GM12878 (cell line): Measurements from ENCODE around the gene FBN3. TPM values are rescaled to one million over a fixed set of nuclear protein-coding genes. Genes with fewer than 3 reads are reported as not detected.

ENCODE experiments used
- ATAC-seq: fragments of 200-7000 bp; cut with Tn5 transposase; 3 replicates; pipeline ENCODE4 v1.9.1; 2020; ENCODE audit warnings: mild to moderate bottlenecking, moderate library complexity
- BruUV-seq: library from RNA; stranded (reverse); fragments of 400-500 nt; replicated peaks from 2 replicates; lab custom pipeline; 2021; lab: Mats Ljungman, UMichigan
- CTCF ChIA-PET: fragments of 300-600 bp; sonication (Branson Sonifier 250); formaldehyde crosslinking; extraction: SDS; loops from one replicate; lab custom pipeline; 2021; ENCODE audit warnings: inconsistent platforms; lab: Yijun Ruan, JAX
- POLR2A ChIA-PET: fragments of 350-600 bp; formaldehyde crosslinking; extraction: SDS; loops from one replicate; lab custom pipeline; 2021; ENCODE audit warnings: inconsistent platforms; lab: Charles Lee
- RAD21 ChIA-PET: fragments of 300-600 bp; sonication (Branson Sonifier 250); formaldehyde crosslinking; loops from one replicate; lab custom pipeline; 2023; ENCODE audit warnings: antibody characterized with exemption; ENCODE audit not compliant: unreplicated experiment; lab: Charles Lee
- SMC1A ChIA-PET: fragments of 300-600 bp; sonication (Branson Sonifier 250); formaldehyde crosslinking; loops from one replicate; lab custom pipeline; 2023; ENCODE audit not compliant: unreplicated experiment, uncharacterized antibody; lab: Charles Lee
- DNase-seq: peaks from one replicate; pipeline ENCODE4 v3.0.0-alpha.2; 2011; ENCODE audit warnings: low read depth, low spot score
- FAIRE-seq: peaks from 3 replicates; lab custom pipeline; 2011; peaks lifted over from hg19 to GRCh38; lab: Jason Lieb, UNC
- H2AFZ ChIP-seq: 2 replicates; pipeline ENCODE4 v1.6.0; 2011; ENCODE audit warnings: low read depth, low read length, control low read depth; ENCODE audit not compliant: control insufficient read depth
- H3K27ac ChIP-seq: 2 replicates; pipeline ENCODE4 v1.5.1; 2011; ENCODE audit warnings: control low read depth; ENCODE audit not compliant: control insufficient read depth, insufficient read depth
- H3K27me3 ChIP-seq, 2 experiments: replicated peaks in 1 of 2; 2 replicates each; pipeline versions ENCODE4 v1.6.0 to v1.6.1; 2011; ENCODE audit warnings: low read length in 1 of 2; ENCODE audit not compliant: control insufficient read depth in 2 of 2, insufficient read depth in 2 of 2
- H3K36me3 ChIP-seq, 2 experiments: 2 replicates each; pipeline ENCODE4 v1.5.1; 2011; ENCODE audit warnings: low read length in 1 of 2; ENCODE audit not compliant: control insufficient read depth in 2 of 2, insufficient read depth in 2 of 2
- H3K4me1 ChIP-seq: 2 replicates; pipeline ENCODE4 v1.6.1; 2011; ENCODE audit warnings: mild to moderate bottlenecking, low read length, moderate library complexity, mixed read lengths; ENCODE audit not compliant: control insufficient read depth, insufficient read depth
- H3K4me2 ChIP-seq: 2 replicates; pipeline ENCODE4 v1.6.0; 2011; ENCODE audit warnings: control low read depth; ENCODE audit not compliant: control insufficient read depth, insufficient read depth
- H3K4me3 ChIP-seq: fragments of 200-600 bp; sonication (generic); 2 replicates; pipeline ENCODE4 v1.5.1; 2016
- H3K79me2 ChIP-seq: 2 replicates; pipeline ENCODE4 v1.6.0; 2011; ENCODE audit warnings: low read length; ENCODE audit not compliant: control insufficient read depth, insufficient read depth
- H3K9ac ChIP-seq: 2 replicates; pipeline ENCODE4 v1.8.0; 2011; ENCODE audit warnings: low read length, control low read depth, mixed read lengths; ENCODE audit not compliant: control insufficient read depth, insufficient read depth
- H3K9me3 ChIP-seq: replicated peaks from 3 replicates; pipeline ENCODE4 v1.5.1; 2011; ENCODE audit warnings: mild to moderate bottlenecking, low read length; ENCODE audit not compliant: control insufficient read depth, insufficient read depth
- H4K20me1 ChIP-seq: 2 replicates; pipeline ENCODE4 v1.6.0; 2011; ENCODE audit not compliant: control insufficient read depth, insufficient read depth
- BCLAF1 ChIP-seq: fragments of 450-650 bp; IDR thresholded peaks from 2 replicates; pipeline ENCODE4 v1.6.1; 2017; ENCODE audit warnings: antibody characterized with exemption, mild to moderate bottlenecking, moderate library complexity
- ETV6 ChIP-seq, 2 experiments: fragments of 450-650 bp in 1 of 2; IDR thresholded peaks in 1 of 2; conservative IDR thresholded peaks in 1 of 2; 2 replicates each; pipeline ENCODE4 v1.6.1; 2014; ENCODE audit warnings: antibody characterized with exemption in 1 of 2, borderline replicate concordance in 1 of 2, low read depth in 1 of 2, mild to moderate bottlenecking in 1 of 2, moderate library complexity in 1 of 2
- EZH2 ChIP-seq: IDR thresholded peaks from 2 replicates; pipeline ENCODE4 v1.6.1; 2012; ENCODE audit warnings: low read depth, mild to moderate bottlenecking, control low read depth, inconsistent platforms, low read length, borderline replicate concordance; ENCODE audit not compliant: control insufficient read depth
- HDGF ChIP-seq: fragments of 450-650 bp; IDR thresholded peaks from 2 replicates; pipeline ENCODE4 v1.6.1; 2016; ENCODE audit warnings: antibody characterized with exemption
- MLLT1 ChIP-seq: fragments of 450-650 bp; IDR thresholded peaks from 2 replicates; pipeline ENCODE4 v1.6.1; 2016; ENCODE audit warnings: mild to moderate bottlenecking
- MYC ChIP-seq: IDR thresholded peaks from 2 replicates; pipeline ENCODE4 v1.6.1; 2011; ENCODE audit warnings: mild to moderate bottlenecking, low read length, moderate library complexity, inconsistent platforms; ENCODE audit not compliant: insufficient read depth, insufficient replicate concordance, insufficient read length, severe bottlenecking
- NR2F1 ChIP-seq: fragments of 450-650 bp; conservative IDR thresholded peaks from 2 replicates; pipeline ENCODE4 v1.6.1; 2017; ENCODE audit warnings: mild to moderate bottlenecking
- RCOR1 ChIP-seq: conservative IDR thresholded peaks from 2 replicates; pipeline ENCODE4 v1.6.1; 2012; ENCODE audit warnings: low read depth, low read length, improper control_type of control experiment
- SP1 ChIP-seq: IDR thresholded peaks from one replicate; pipeline ENCODE4 v1.6.1; 2011; ENCODE audit warnings: low read depth, low read length
- WRNIP1 ChIP-seq: IDR thresholded peaks from 2 replicates; pipeline ENCODE4 v1.6.1; 2011; ENCODE audit warnings: low read depth, low read length, improper control_type of control experiment, borderline replicate concordance
- ZNF217 ChIP-seq: fragments of 450-650 bp; IDR thresholded peaks from 2 replicates; pipeline ENCODE4 v1.6.1; 2017; ENCODE audit warnings: antibody characterized with exemption, mild to moderate bottlenecking
- WGBS: methylation state at CpG from one replicate; pipeline ENCODE4 v1.1.6; 2016; ENCODE audit warnings: low lambda C conversion rate; ENCODE audit not compliant: insufficient replicate concordance, insufficient coverage; ENCODE audit errors: missing lambda C conversion rate; 5-methylcytosine and 5-hydroxymethylcytosine counted together
- in situ Hi-C: fragments of 300-500 bp; cut with MboI; formaldehyde crosslinking; loops from 9 replicates; pipeline ENCODE4 v1.14.3; 2018; ENCODE audit warnings: mixed read lengths
- intact Hi-C: fragments of 100-400 bp; cut with micrococcal nuclease; formaldehyde crosslinking; loops from one replicate; pipeline ENCODE4 v1.14.2; 2022; ENCODE audit not compliant: unreplicated experiment
- polyA plus RNA-seq, 11 experiments: library from polyadenylated mRNA; depleted of rRNA in 4 of 11; unstranded in 6 of 11; stranded (reverse) in 5 of 11; fragments of >200 nt; fragmentation: Nextera tagmentation in 4 of 11; fragmentation: Illumina TruSeq in 1 of 11; extraction: Ambion mirVana in 4 of 11; extraction: Trizol in 1 of 11; gene quantifications; 1 replicate in 1 of 11; 2 replicates in 10 of 11; pipeline versions ENCODE4 v1.2.1 to v1.2.3, GENCODE V29; 2011 to 2016; ENCODE audit warnings: inconsistent platforms in 2 of 11, missing spikeins in 2 of 11, low read depth in 1 of 11
- total RNA-seq, 4 experiments: library from RNA; depleted of rRNA in 3 of 4; stranded (reverse); fragments of >200 nt in 3 of 4; fragmentation: Illumina TruSeq in 1 of 4; extraction: Trizol in 1 of 4; gene quantifications; 2 replicates each; pipeline versions ENCODE4 v1.2.1 to v1.2.3, GENCODE V29; 2013 to 2021

The FBN3 gene
- total and polyA plus RNA-seq, 10 of the 15 experiments (the other 5 are each of a cell fraction or from before 2014, with no cell fraction given), result 0.05 TPM; not detected in 9

GRCh38 chr19:8163759-8164158, 14.4 kb upstream of the FBN3 start:
- ChIA-PET CTCF (interaction anchor here (0.6 kb wide), 1 partner anchor 13 kb away, joined by 3 read pairs; no protein-coding TSS in a partner anchor), SMC1A (interaction anchor here (0.6 to 1.3 kb wide), 2 partner anchors 47 to 103 kb away, joined by 3 to 5 read pairs; no protein-coding TSS in a partner anchor), RAD21 (no interaction called here), POLR2A (no interaction called here)
- TF ChIP-seq ETV6 (conservative IDR thresholded peaks at IDR 0.05 in 1 of 2, IDR thresholded peaks at IDR 0.05 in 1 of 2; ENCODE audit: borderline replicate concordance in 1 of 2, low read depth in 1 of 2) (no peak), NR2F1 (no peak), SP1 (no peak), WRNIP1 (no peak), EZH2 (no peak), BCLAF1 (no peak), MLLT1 (no peak), ZNF217 (no peak), RCOR1 (no peak), MYC (no peak), HDGF (no peak)
- DNase-seq, result no peak
- H3K27ac ChIP-seq, result no peak overlapping the region
- no peaks in the 10 kb centered on the region for H3K36me3 ChIP-seq
- 65% methylated on average over 7 of the region's 7 CpGs for WGBS
- H3K27me3 ChIP-seq, result no peaks in the 10 kb centered on the region
- no peaks in the 10 kb centered on the region for H3K79me2 ChIP-seq
- intact Hi-C loops (no loop called here), in situ Hi-C loops (no loop called here)
- no peak overlapping the region for H3K4me3 ChIP-seq
- H3K9me3 ChIP-seq, result no peaks in the 10 kb centered on the region; the same call in 2 of the 3 replicates
- H3K9ac ChIP-seq, result no peak overlapping the region
- no peaks in the 10 kb centered on the region; the same call in 1 of the 2 replicates for H3K4me1 ChIP-seq
- no TSS peak for BruUV-seq
- no peaks in the 10 kb centered on the region for H4K20me1 ChIP-seq
- no peak overlapping the region for H3K4me2 ChIP-seq
- H2AFZ ChIP-seq, result no peak overlapping the region
- FAIRE-seq, result no peak
- no peak for ATAC-seq
